ENCODE results near the gene CFI.

DNA sequence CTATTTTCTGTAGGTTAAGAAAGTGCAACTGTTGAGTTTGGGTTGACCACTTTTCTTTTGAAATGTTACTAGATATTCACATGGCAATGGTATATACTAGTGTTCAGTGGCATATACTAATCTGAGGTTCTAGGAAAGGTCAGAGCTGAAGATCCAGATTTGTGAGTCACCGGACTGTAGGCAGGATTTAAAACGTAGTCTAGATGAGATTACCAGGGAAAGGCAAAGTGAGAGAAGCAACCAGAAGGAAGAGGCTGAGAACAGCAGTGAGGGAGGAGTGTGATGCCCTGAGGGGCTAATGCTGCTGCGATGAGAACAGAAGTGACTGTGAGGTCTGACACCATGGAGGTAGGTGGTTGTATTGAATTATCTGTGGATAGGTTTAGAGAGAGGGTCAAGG lies 62.3 kb downstream of the CFI start:
- TF ChIP-seq, protein P1, sequence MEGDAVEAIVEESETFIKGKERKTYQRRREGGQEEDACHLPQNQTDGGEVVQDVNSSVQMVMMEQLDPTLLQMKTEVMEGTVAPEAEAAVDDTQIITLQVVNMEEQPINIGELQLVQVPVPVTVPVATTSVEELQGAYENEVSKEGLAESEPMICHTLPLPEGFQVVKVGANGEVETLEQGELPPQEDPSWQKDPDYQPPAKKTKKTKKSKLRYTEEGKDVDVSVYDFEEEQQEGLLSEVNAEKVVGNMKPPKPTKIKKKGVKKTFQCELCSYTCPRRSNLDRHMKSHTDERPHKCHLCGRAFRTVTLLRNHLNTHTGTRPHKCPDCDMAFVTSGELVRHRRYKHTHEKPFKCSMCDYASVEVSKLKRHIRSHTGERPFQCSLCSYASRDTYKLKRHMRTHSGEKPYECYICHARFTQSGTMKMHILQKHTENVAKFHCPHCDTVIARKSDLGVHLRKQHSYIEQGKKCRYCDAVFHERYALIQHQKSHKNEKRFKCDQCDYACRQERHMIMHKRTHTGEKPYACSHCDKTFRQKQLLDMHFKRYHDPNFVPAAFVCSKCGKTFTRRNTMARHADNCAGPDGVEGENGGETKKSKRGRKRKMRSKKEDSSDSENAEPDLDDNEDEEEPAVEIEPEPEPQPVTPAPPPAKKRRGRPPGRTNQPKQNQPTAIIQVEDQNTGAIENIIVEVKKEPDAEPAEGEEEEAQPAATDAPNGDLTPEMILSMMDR (IDR thresholded peaks at IDR 0.05) = no peak
- TF ChIP-seq EZH2 (IDR thresholded peaks at IDR 0.05) = no peak
- TF ChIP-seq EZH2phosphoT487 (IDR thresholded peaks at IDR 0.05) = no peak

All from neural progenitor cell (in vitro differentiated cells).